ENCODE data around the gene ARVCF.

GRCh38 chr22:19962909-19963806 is 53.5 kb downstream of the ARVCF start:
- no peak for TF ChIP-seq CTCF (IDR thresholded peaks at IDR 0.05; ENCODE audit: extremely low read depth in 1 of 2, insufficient read depth in 1 of 2, low read depth in 1 of 2, low read length in 2 of 2)
- TF ChIP-seq GATA2 (IDR thresholded peaks at IDR 0.05; ENCODE audit: insufficient read depth, insufficient read length, low read depth, low read length): no peak
- TF ChIP-seq MAX (IDR thresholded peaks at IDR 0.05; ENCODE audit: insufficient read depth, insufficient read length): no peak
- no peak for TF ChIP-seq EZH2 (IDR thresholded peaks at IDR 0.05; ENCODE audit: borderline replicate concordance, low read depth, low read length, severe bottlenecking)
- TF ChIP-seq POLR2AphosphoS5 (IDR thresholded peaks at IDR 0.05; ENCODE audit: insufficient read depth, low read depth, low read length): peak; percentile 33
- TF ChIP-seq JUN (IDR thresholded peaks at IDR 0.05; ENCODE audit: borderline replicate concordance, insufficient read depth, insufficient read length, low read depth): no peak
- no peak for TF ChIP-seq MYC (IDR thresholded peaks at IDR 0.05; ENCODE audit: low read depth, low read length)
- peak; percentile 39 for TF ChIP-seq POLR2A (IDR thresholded peaks at IDR 0.05; ENCODE audit: low read depth, low read length)

All from endothelial cell of umbilical vein (primary cell).